Erythroblast (primary cell): ENCODE data around the gene FER.

Experiments used
- DNase-seq, 2 experiments: peaks; one replicate each; lab custom pipeline; 2025; lab: John Stamatoyannopoulos, UW
- GATA1 ChIP-seq: IDR thresholded peaks from 2 replicates; pipeline ENCODE4 v1.6.1; 2011; ENCODE audit warnings: low read depth, mild to moderate bottlenecking, control low read depth, low read length, moderate library complexity
- POLR2A ChIP-seq: IDR thresholded peaks from 2 replicates; pipeline ENCODE4 v1.6.1; 2011; ENCODE audit warnings: mild to moderate bottlenecking, low read length

Gene FER

DNA sequence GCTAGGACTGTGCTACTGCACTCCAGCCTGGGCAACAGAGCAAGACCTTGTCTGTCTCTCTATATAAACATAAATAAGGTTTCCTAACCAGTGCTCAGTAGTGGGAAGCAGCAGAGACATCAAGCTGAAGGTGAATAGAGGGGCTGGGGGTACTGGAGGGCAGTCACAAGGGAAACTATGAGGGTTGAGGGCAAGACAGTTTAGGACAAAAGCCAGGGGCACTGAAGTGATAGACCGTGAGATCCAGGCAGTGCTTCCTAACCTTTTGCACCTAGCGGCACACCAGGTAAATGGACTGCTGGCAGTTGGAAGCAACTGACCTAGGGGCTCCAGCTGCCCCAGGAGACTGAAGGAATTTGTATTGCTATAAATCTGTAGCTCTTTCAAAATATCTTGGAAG is 483.6 kb downstream of the FER start:
- TF ChIP-seq GATA1 = no peak
- TF ChIP-seq POLR2A = no peak
- DNase-seq = no peak

DNA sequence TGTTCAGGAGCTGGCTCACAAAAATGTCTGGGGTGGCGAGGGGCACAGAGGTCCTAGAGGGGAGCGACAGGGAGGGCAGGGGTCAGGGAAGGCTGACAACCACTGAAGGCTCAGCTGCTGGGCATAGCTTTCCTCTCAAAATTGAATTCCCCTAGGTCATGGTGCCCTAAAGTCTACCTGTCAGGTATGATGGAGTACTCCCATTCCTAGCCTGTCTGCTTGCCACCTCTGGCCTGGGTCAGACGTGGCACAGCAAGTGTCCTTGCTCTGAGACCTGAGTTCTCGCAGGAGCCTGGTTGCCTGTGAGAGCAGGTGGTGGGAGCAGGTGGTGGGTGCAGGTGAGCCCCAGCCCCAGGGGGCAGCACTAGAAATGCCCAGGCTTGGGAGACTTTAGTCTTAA is 486.7 kb downstream of the FER start:
- no peak for DNase-seq
- no peak for TF ChIP-seq POLR2A
- TF ChIP-seq GATA1 = no peak

DNA sequence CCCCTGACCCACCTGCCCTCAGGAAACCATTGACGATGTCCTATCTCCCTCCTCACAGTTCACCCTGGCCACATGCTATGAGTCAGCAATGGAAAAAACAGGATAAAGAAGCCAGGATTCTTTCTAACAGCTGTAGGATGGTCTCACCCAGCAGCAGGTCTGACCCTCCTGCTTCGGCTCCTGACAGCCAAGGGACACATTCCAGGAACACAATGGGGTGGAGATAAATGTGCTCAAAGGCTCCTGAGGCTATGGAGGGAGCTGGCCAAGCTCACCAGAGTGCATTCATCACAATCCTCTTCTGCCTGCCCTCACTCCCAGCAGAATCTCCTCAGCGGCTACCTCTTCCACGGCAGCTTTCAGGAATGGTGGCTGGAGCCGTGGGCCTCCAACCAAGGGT is 491.8 kb downstream of the FER start:
- TF ChIP-seq POLR2A = no peak
- no peak for TF ChIP-seq GATA1
- DNase-seq = no peak

DNA sequence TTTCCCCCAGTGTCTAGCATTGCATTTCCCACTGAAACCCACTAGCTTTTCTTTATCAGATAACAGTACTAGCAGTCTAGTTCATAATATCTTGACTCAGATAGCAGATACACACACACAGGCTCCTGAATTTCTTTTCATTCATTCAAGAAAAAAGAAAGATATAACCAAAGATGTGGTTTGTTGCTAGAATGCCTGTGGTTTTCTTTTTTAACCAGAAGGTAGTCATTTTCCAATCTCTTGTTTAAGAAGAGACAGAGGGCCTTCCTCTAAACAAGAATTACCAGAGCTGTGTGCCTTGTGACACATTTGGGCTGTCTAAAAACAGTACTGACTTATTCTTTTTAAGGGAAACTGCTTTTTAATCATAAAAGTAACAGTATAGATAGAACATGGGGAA is 494.8 kb downstream of the FER start:
- no peak for DNase-seq
- TF ChIP-seq GATA1 (no peak), POLR2A (no peak)

DNA sequence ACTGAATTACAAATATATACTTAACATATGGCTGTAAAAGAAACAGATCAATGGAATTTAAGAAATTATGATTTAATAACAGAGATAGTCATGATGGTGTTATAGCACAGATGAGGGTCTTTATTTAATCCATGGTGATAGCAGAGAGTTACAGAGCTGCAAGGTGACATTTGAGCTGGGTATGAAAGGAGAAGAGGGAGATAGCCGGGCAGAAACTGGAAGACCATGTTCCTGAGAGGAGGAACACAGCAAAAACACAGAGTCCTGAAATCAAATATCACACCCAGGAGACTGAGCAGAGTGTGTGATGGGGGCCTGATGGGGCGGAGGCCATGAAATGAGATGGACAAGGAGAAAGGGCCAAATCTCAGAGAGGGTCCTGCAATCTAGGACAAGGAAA is 498.7 kb downstream of the FER start:
- TF ChIP-seq GATA1 = no peak
- DNase-seq = no peak
